B cell (primary cell): ENCODE results near the gene HOOK2. TPM values are rescaled to one million over a fixed set of nuclear protein-coding genes. Genes with fewer than 3 reads are reported as not detected.

ENCODE experiments used
- ATAC-seq: fragments of 200-7000 bp; cut with Tn5 transposase; one replicate; pipeline ENCODE4 v1.10.0; 2021; ENCODE audit warnings: low read depth, mild to moderate bottlenecking, moderate number of reproducible peaks, moderate library complexity
- CTCF ChIA-PET: fragments of 350-600 bp; sonication (Branson Sonifier 250); formaldehyde crosslinking; loops from one replicate; lab custom pipeline; 2021; ENCODE audit warnings: antibody characterized with exemption, inconsistent platforms; lab: Charles Lee
- POLR2A ChIA-PET: fragments of 350-600 bp; sonication (Branson Sonifier 250); formaldehyde crosslinking; loops from one replicate; lab custom pipeline; 2021; ENCODE audit warnings: antibody characterized with exemption; lab: Charles Lee
- DNase-seq: peaks from one replicate; pipeline ENCODE4 v3.0.0; 2013
- H2AFZ ChIP-seq: 2 replicates; pipeline ENCODE4 v1.6.1; 2012; ENCODE audit warnings: mild to moderate bottlenecking, low read depth, low read length; ENCODE audit not compliant: insufficient read depth, poor library complexity, severe bottlenecking
- H3K27ac ChIP-seq, 2 donors: 1 replicate in 1 of 2; 2 replicates in 1 of 2; pipeline ENCODE4 v1.5.1; 2012 to 2013; ENCODE audit warnings: low read length in 2 of 2, mild to moderate bottlenecking in 2 of 2, moderate library complexity in 1 of 2
- H3K27me3 ChIP-seq, 4 experiments: fragments of 200-600 bp in 1 of 4; sonication (generic) in 1 of 4; replicated peaks in 1 of 4; 1 replicate in 2 of 4; 2 replicates in 2 of 4; pipeline versions ENCODE4 v1.6.1 to v1.7.0; 2013 to 2016; ENCODE audit warnings: low read length in 3 of 4, mild to moderate bottlenecking in 2 of 4, mixed read lengths in 1 of 4, moderate library complexity in 1 of 4; ENCODE audit not compliant: insufficient read depth in 4 of 4, control insufficient read depth in 3 of 4; ENCODE audit errors: control extremely low read depth in 1 of 4
- H3K36me3 ChIP-seq, 2 experiments: replicated peaks in 1 of 2; 1 replicate in 1 of 2; 2 replicates in 1 of 2; pipeline versions ENCODE4 v1.6.1 to v1.7.1; 2013; ENCODE audit warnings: low read length in 1 of 2; ENCODE audit not compliant: insufficient read depth in 2 of 2, control insufficient read depth in 1 of 2; ENCODE audit errors: control extremely low read depth in 1 of 2, extremely low read depth in 1 of 2
- H3K4me1 ChIP-seq, 2 donors: fragments of 200-600 bp in 1 of 2; sonication (generic) in 1 of 2; 1 replicate in 1 of 2; 2 replicates in 1 of 2; pipeline versions ENCODE4 v1.5.1 to v1.6.1; 2013 to 2017; ENCODE audit warnings: low read length in 2 of 2; ENCODE audit not compliant: control insufficient read depth in 2 of 2, insufficient read depth in 2 of 2
- H3K4me2 ChIP-seq: replicated peaks from 2 replicates; pipeline ENCODE3; 2012; ENCODE audit warnings: mild to moderate bottlenecking, low read depth, low read length; ENCODE audit not compliant: poor library complexity, severe bottlenecking
- H3K4me3 ChIP-seq, 5 experiments: fragments of 200-600 bp in 1 of 5; sonication (generic) in 1 of 5; 1 replicate in 3 of 5; 2 replicates in 2 of 5; pipeline versions ENCODE4 v1.5.1 to v1.7.0; 2011 to 2016; ENCODE audit warnings: low read length in 4 of 5, mild to moderate bottlenecking in 4 of 5, low read depth in 2 of 5, control low read depth in 1 of 5, moderate library complexity in 1 of 5; ENCODE audit not compliant: insufficient read depth in 1 of 5; ENCODE audit errors: control extremely low read depth in 1 of 5, extremely low read depth in 1 of 5
- H3K79me2 ChIP-seq: fragments of 200-600 bp; sonication (generic); one replicate; pipeline ENCODE4 v1.6.0; 2016; ENCODE audit warnings: low read length; ENCODE audit not compliant: control insufficient read depth, insufficient read depth
- H3K9ac ChIP-seq: fragments of 200-600 bp; sonication (generic); 2 replicates; pipeline ENCODE4 v1.6.1; 2017; ENCODE audit warnings: mild to moderate bottlenecking, low read length, moderate library complexity
- H3K9me3 ChIP-seq, 3 donors: one replicate each; pipeline versions ENCODE4 v1.6.1 to v1.7.1; 2013; ENCODE audit warnings: low read length in 2 of 3; ENCODE audit not compliant: control insufficient read depth in 2 of 3, insufficient read depth in 1 of 3; ENCODE audit errors: control extremely low read depth in 1 of 3
- H4K20me1 ChIP-seq: 2 replicates; pipeline ENCODE4 v1.6.0; 2012; ENCODE audit warnings: mild to moderate bottlenecking, low read length; ENCODE audit not compliant: insufficient read depth, control insufficient read depth, poor library complexity, severe bottlenecking
- H3K27ac Mint-ChIP-seq: one replicate; pipeline ENCODE4 v1.8.0; 2021; ENCODE audit warnings: mixed read lengths
- H3K27me3 Mint-ChIP-seq: one replicate; pipeline ENCODE4 v1.8.0; 2021; ENCODE audit warnings: mixed read lengths
- H3K4me1 Mint-ChIP-seq: one replicate; pipeline ENCODE4 v1.8.0; 2021; ENCODE audit warnings: mixed read lengths
- H3K4me3 Mint-ChIP-seq: one replicate; pipeline ENCODE4 v1.8.0; 2021; ENCODE audit warnings: mixed read lengths
- H3K9me3 Mint-ChIP-seq: one replicate; pipeline ENCODE4 v1.8.0; 2022; ENCODE audit warnings: mixed read lengths; ENCODE audit not compliant: insufficient read depth
- EZH2 ChIP-seq: IDR thresholded peaks from 2 replicates; pipeline ENCODE4 v1.6.1; 2012; ENCODE audit warnings: borderline replicate concordance, low read depth, mild to moderate bottlenecking, moderate library complexity, low read length; ENCODE audit not compliant: insufficient read depth, poor library complexity, severe bottlenecking
- WGBS: methylation state at CpG from one replicate; pipeline ENCODE4 v1.1.5; 2013; ENCODE audit warnings: missing lambda C conversion rate; ENCODE audit not compliant: insufficient coverage; 5-methylcytosine and 5-hydroxymethylcytosine counted together
- intact Hi-C: fragments of 100-400 bp; cut with micrococcal nuclease; formaldehyde crosslinking; loops from one replicate; pipeline ENCODE4 v1.10.0; 2022
- polyA plus RNA-seq: library from polyadenylated mRNA; depleted of rRNA; stranded (reverse); fragments of >200 nt; gene quantifications from 2 replicates; pipeline ENCODE4 v1.2.3, GENCODE V29; 2012
- total RNA-seq, 2 donors: library from RNA; stranded (reverse); fragments of 120-200 nt in 1 of 2; gene quantifications; 1 replicate in 1 of 2; 2 replicates in 1 of 2; pipeline versions ENCODE4 v1.2.3 to v1.2.4, GENCODE V29; 2013 to 2022
- TF ChIP-seq, protein P1 (sequence below): fragments of 200-600 bp; IDR thresholded peaks from one replicate; pipeline ENCODE4 v1.8.0; 2022; ENCODE audit warnings: antibody characterized with exemption, mild to moderate bottlenecking

HOOK2 gene
- total and polyA plus RNA-seq, 2 donors (not counting 1 experiment from before 2014, with no cell fraction given) = 30.3 to 33.4 TPM

DNA sequence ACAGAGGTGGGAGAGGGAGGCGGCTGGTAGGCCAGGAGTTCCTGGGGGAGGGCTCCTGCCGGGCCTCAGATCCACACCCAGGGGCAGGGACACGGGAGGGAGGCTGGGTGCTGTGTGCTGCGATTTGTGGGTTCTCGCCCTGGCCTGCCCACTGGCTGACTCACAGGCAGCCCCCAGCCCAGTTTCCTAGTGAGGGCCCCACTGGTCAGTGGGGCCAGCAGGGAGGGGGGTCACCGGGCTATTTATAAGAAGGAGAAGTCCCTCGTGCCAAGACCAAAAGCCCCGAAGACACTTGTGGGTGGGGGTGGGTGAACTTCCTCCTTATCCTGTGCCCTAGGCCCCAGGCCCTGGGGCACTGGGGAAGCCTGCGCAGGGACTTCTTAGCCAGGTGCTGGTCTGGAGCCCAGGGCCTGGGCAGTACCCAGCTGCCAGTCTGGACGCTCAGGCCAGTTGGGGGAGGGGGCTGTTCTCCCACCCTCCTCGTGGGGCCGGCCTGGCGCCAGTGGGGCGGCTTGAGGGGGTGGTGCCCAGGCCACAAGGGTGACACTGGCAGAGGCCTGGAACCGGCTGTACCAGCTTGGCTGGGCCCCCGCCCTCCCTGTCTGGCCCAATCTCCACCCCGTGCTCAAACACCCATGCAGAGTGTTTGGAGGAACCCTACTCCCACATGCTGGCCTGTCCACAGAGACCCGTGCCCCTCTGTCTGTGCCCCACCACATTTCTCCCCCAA, 11.0 kb upstream of the HOOK2 start:
- Histone ChIP-seq H2AFZ (no peak overlapping the region), H3K4me1 (peaks cover 75 to 87% of the 10 kb centered on the region in 2 donors), H3K36me3 (no peaks in the 10 kb centered on the region), H3K9me3 (no peaks in the 10 kb centered on the region), H3K27me3 (no peaks in the 10 kb centered on the region), H3K4me2 (peak overlapping the region; percentile 96), H3K27ac (peak overlapping the region; percentile 92 to 97), H3K9ac (peak overlapping the region; percentile 13), H3K4me3 (peak overlapping the region in 1 of 5 experiments; percentile 19), H4K20me1 (peaks cover under 1% of the 10 kb centered on the region), H3K79me2 (peaks cover under 1% of the 10 kb centered on the region)
- H3K4me1 Mint-ChIP-seq = peaks cover 50% of the 10 kb centered on the region
- H3K27ac Mint-ChIP-seq = peak overlapping the region; percentile 92
- peak; percentile 85 for DNase-seq
- H3K9me3 Mint-ChIP-seq = no peaks in the 10 kb centered on the region
- ChIA-PET POLR2A (interaction anchor here (1.8 to 4.5 kb wide), 2 partner anchors 9 to 10 kb away, joined by 5 to 36 read pairs; no protein-coding TSS in a partner anchor), CTCF (interaction anchor here (0.7 to 5.0 kb wide), 3 partner anchors 9 to 13 kb away, joined by 3 to 65 read pairs (median 28); no protein-coding TSS in a partner anchor)
- ATAC-seq = no peak
- no peaks in the 10 kb centered on the region for H3K27me3 Mint-ChIP-seq
- intact Hi-C loops = loop anchor here (5.0 kb wide), 1 partner anchor 1204 kb away; no protein-coding TSS in a partner anchor
- TF ChIP-seq, protein P1, sequence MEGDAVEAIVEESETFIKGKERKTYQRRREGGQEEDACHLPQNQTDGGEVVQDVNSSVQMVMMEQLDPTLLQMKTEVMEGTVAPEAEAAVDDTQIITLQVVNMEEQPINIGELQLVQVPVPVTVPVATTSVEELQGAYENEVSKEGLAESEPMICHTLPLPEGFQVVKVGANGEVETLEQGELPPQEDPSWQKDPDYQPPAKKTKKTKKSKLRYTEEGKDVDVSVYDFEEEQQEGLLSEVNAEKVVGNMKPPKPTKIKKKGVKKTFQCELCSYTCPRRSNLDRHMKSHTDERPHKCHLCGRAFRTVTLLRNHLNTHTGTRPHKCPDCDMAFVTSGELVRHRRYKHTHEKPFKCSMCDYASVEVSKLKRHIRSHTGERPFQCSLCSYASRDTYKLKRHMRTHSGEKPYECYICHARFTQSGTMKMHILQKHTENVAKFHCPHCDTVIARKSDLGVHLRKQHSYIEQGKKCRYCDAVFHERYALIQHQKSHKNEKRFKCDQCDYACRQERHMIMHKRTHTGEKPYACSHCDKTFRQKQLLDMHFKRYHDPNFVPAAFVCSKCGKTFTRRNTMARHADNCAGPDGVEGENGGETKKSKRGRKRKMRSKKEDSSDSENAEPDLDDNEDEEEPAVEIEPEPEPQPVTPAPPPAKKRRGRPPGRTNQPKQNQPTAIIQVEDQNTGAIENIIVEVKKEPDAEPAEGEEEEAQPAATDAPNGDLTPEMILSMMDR = no peak
- no peak for TF ChIP-seq EZH2
- WGBS = 8% methylated on average over 13 of the region's 18 CpGs
- H3K4me3 Mint-ChIP-seq = no peak overlapping the region
